Trophoblast cell (in vitro differentiated cells and primary cell): ENCODE results near the gene NEUROD2.

Experiments used
- DNase-seq, 2 donors: peaks; one replicate each; pipeline ENCODE4 v3.0.0-alpha.2; 2016
- H2AFZ ChIP-seq: 2 replicates; pipeline ENCODE4 v1.6.1; 2013; ENCODE audit warnings: low read length, moderate library complexity, mild to moderate bottlenecking; ENCODE audit not compliant: insufficient read depth, poor library complexity
- H2AK5ac ChIP-seq: 2 replicates; pipeline ENCODE4 v1.6.1; 2013; ENCODE audit warnings: mild to moderate bottlenecking, low read length
- H2BK120ac ChIP-seq: 2 replicates; pipeline ENCODE4 v1.6.1; 2013; ENCODE audit warnings: low read length, mild to moderate bottlenecking, moderate library complexity; ENCODE audit not compliant: insufficient read depth, poor library complexity
- H2BK12ac ChIP-seq: 2 replicates; pipeline ENCODE4 v1.6.1; 2013; ENCODE audit warnings: mild to moderate bottlenecking, low read length, moderate library complexity
- H2BK5ac ChIP-seq: 2 replicates; pipeline ENCODE4 v1.6.1; 2013; ENCODE audit warnings: low read length, low read depth, moderate library complexity, mild to moderate bottlenecking; ENCODE audit not compliant: poor library complexity
- H3K14ac ChIP-seq: 2 replicates; pipeline ENCODE4 v1.6.1; 2013; ENCODE audit warnings: mild to moderate bottlenecking, low read length
- H3K18ac ChIP-seq: 2 replicates; pipeline ENCODE4 v1.6.1; 2013; ENCODE audit warnings: mild to moderate bottlenecking, low read length
- H3K23ac ChIP-seq: 2 replicates; pipeline ENCODE4 v1.6.1; 2013; ENCODE audit warnings: low read length
- H3K27ac ChIP-seq: 2 replicates; pipeline ENCODE4 v1.5.1; 2013; ENCODE audit warnings: low read depth, mild to moderate bottlenecking, inconsistent platforms, low read length, moderate library complexity
- H3K27me3 ChIP-seq: 2 replicates; pipeline ENCODE4 v1.6.1; 2013; ENCODE audit warnings: inconsistent platforms, mild to moderate bottlenecking, low read length, moderate library complexity; ENCODE audit not compliant: insufficient read depth
- H3K36me3 ChIP-seq, 2 experiments: 1 replicate in 1 of 2; 2 replicates in 1 of 2; pipeline ENCODE4 v1.6.1; 2013; ENCODE audit warnings: low read length in 2 of 2, mild to moderate bottlenecking in 2 of 2, moderate library complexity in 1 of 2; ENCODE audit not compliant: insufficient read depth in 2 of 2, control insufficient read depth in 1 of 2
- H3K4ac ChIP-seq: 2 replicates; pipeline ENCODE4 v1.6.1; 2013; ENCODE audit warnings: low read depth, mild to moderate bottlenecking, low read length, moderate library complexity
- H3K4me1 ChIP-seq, 2 experiments: 1 replicate in 1 of 2; 2 replicates in 1 of 2; pipeline ENCODE4 v1.6.1; 2013; ENCODE audit warnings: low read length in 2 of 2, mild to moderate bottlenecking in 2 of 2, moderate library complexity in 1 of 2; ENCODE audit not compliant: insufficient read depth in 2 of 2, control insufficient read depth in 1 of 2
- H3K4me2 ChIP-seq: 2 replicates; pipeline ENCODE4 v1.6.1; 2013; ENCODE audit warnings: inconsistent platforms, mild to moderate bottlenecking, low read length, moderate library complexity
- H3K4me3 ChIP-seq: 2 replicates; pipeline ENCODE4 v1.5.1; 2013; ENCODE audit warnings: mild to moderate bottlenecking, low read depth, low read length, inconsistent platforms
- H3K79me1 ChIP-seq: one replicate; pipeline ENCODE4 v1.6.1; 2013; ENCODE audit warnings: low read length
- H3K79me2 ChIP-seq: 2 replicates; pipeline ENCODE4 v1.6.1; 2013; ENCODE audit warnings: low read length, mild to moderate bottlenecking; ENCODE audit not compliant: control insufficient read depth, insufficient read depth, poor library complexity
- H3K9ac ChIP-seq: 2 replicates; pipeline ENCODE4 v1.6.1; 2013; ENCODE audit warnings: mild to moderate bottlenecking, low read length
- H3K9me3 ChIP-seq: 2 replicates; pipeline ENCODE4 v1.6.1; 2013; ENCODE audit warnings: low read depth, mild to moderate bottlenecking, control low read depth, inconsistent platforms, low read length; ENCODE audit not compliant: insufficient read depth
- H4K12ac ChIP-seq: 2 replicates; pipeline ENCODE4 v1.6.1; 2013; ENCODE audit warnings: low read depth, mild to moderate bottlenecking, low read length, moderate library complexity
- H4K8ac ChIP-seq: 2 replicates; pipeline ENCODE4 v1.6.1; 2013; ENCODE audit warnings: low read depth, mild to moderate bottlenecking, low read length, moderate library complexity
- H4K91ac ChIP-seq: one replicate; pipeline ENCODE4 v1.6.1; 2013; ENCODE audit warnings: low read depth, mild to moderate bottlenecking, low read length, moderate library complexity
- WGBS: extraction: QIAGEN DNeasy Blood & Tissue Kit; methylation state at CpG from one replicate; pipeline ENCODE4 v1.1.7; 2013; ENCODE audit warnings: missing lambda C conversion rate; ENCODE audit not compliant: insufficient read length, insufficient coverage; ENCODE audit errors: extremely low coverage; 5-methylcytosine and 5-hydroxymethylcytosine counted together

NEUROD2 gene

GRCh38 chr17:39634384-39634871 is 26.7 kb upstream of the NEUROD2 start:
- Histone ChIP-seq H3K4me1 (peaks cover 16 to 17% of the 10 kb centered on the region in 2 experiments), H3K9ac (no peak overlapping the region)

GRCh38 chr17:39633570-39634183 is 26.0 kb upstream of the NEUROD2 start:
- no CpG with 5 or more reads among the region's 8 CpGs for WGBS
- H2AK5ac ChIP-seq, result no peak overlapping the region

More at GRCh38 chr17:39634384-39634871, 26.7 kb upstream of the NEUROD2 start:
- peaks cover 4% of the 10 kb centered on the region for H3K79me2 ChIP-seq
- no peaks in the 10 kb centered on the region for H3K36me3 ChIP-seq
- peak; percentile 30 to 74 for DNase-seq
- H2BK12ac ChIP-seq, result no peak overlapping the region
- H2AK5ac ChIP-seq, result no peak overlapping the region
- H2AFZ ChIP-seq, result no peak overlapping the region
- H3K4me3 ChIP-seq, result no peak overlapping the region
- H3K4me2 ChIP-seq, result no peak overlapping the region
- no CpG with 5 or more reads among the region's 2 CpGs for WGBS
- H2BK120ac ChIP-seq, result no peak overlapping the region
- H3K23ac ChIP-seq, result no peak overlapping the region
- H4K8ac ChIP-seq, result no peak overlapping the region
- H4K91ac ChIP-seq, result no peak overlapping the region
- no peaks in the 10 kb centered on the region for H3K9me3 ChIP-seq
- no peak overlapping the region for H4K12ac ChIP-seq
- no peak overlapping the region for H3K18ac ChIP-seq
- H3K27me3 ChIP-seq, result no peaks in the 10 kb centered on the region
- peaks cover 10% of the 10 kb centered on the region for H3K79me1 ChIP-seq
- H3K27ac ChIP-seq, result no peak overlapping the region
- no peak overlapping the region for H2BK5ac ChIP-seq
- no peak overlapping the region for H3K14ac ChIP-seq
- H3K4ac ChIP-seq, result no peak overlapping the region

GRCh38 chr17:39632153-39632941 is 24.6 kb upstream of the NEUROD2 start:
- H3K9me3 ChIP-seq, result no peaks in the 10 kb centered on the region
- H3K18ac ChIP-seq, result no peak overlapping the region
- H2BK12ac ChIP-seq, result no peak overlapping the region
- peaks cover 13% of the 10 kb centered on the region for H3K27me3 ChIP-seq
- no peak overlapping the region for H2AFZ ChIP-seq
- WGBS, result no CpG with 5 or more reads among the region's 13 CpGs
- no peak overlapping the region for H3K14ac ChIP-seq
- no peak overlapping the region for H3K4me2 ChIP-seq
- no peak overlapping the region for H3K9ac ChIP-seq
- no peak for DNase-seq
- no peak overlapping the region for H4K91ac ChIP-seq
- no peak overlapping the region for H3K27ac ChIP-seq
- no peak overlapping the region for H3K4me3 ChIP-seq
- no peak overlapping the region for H4K8ac ChIP-seq
- H3K4me1 ChIP-seq, result peaks cover 8 to 12% of the 10 kb centered on the region in 2 experiments
- H2BK120ac ChIP-seq, result no peak overlapping the region
- H2AK5ac ChIP-seq, result no peak overlapping the region
- H2BK5ac ChIP-seq, result no peak overlapping the region
- no peaks in the 10 kb centered on the region for H3K36me3 ChIP-seq
- H3K23ac ChIP-seq, result no peak overlapping the region
- no peak overlapping the region for H4K12ac ChIP-seq
- H3K79me1 ChIP-seq, result peaks cover 9% of the 10 kb centered on the region
- H3K79me2 ChIP-seq, result peaks cover 4% of the 10 kb centered on the region
- no peak overlapping the region for H3K4ac ChIP-seq

More at GRCh38 chr17:39633570-39634183, 26.0 kb upstream of the NEUROD2 start:
- Histone ChIP-seq H3K79me1 (peaks cover 10% of the 10 kb centered on the region), H3K79me2 (peaks cover 4% of the 10 kb centered on the region), H3K4ac (no peak overlapping the region), H4K91ac (no peak overlapping the region), H3K9me3 (no peaks in the 10 kb centered on the region), H2BK120ac (no peak overlapping the region), H3K18ac (no peak overlapping the region), H3K4me2 (no peak overlapping the region), H3K23ac (no peak overlapping the region), H3K36me3 (no peaks in the 10 kb centered on the region), H3K9ac (no peak overlapping the region), H3K4me3 (no peak overlapping the region), H2BK12ac (no peak overlapping the region), H4K8ac (no peak overlapping the region), H2AFZ (no peak overlapping the region), H4K12ac (no peak overlapping the region), H2BK5ac (no peak overlapping the region), H3K4me1 (peaks cover 16% of the 10 kb centered on the region in 2 experiments), H3K27me3 (peaks cover under 1% of the 10 kb centered on the region), H3K27ac (no peak overlapping the region), H3K14ac (no peak overlapping the region)
- no peak for DNase-seq

GRCh38 chr17:39631403-39631802 is 23.7 kb upstream of the NEUROD2 start:
- Histone ChIP-seq H3K27me3 (peaks cover 22% of the 10 kb centered on the region), H3K9ac (no peak overlapping the region), H3K4me3 (no peak overlapping the region), H2BK5ac (no peak overlapping the region), H4K91ac (peak overlapping the region; percentile 17), H3K79me2 (no peaks in the 10 kb centered on the region), H3K23ac (no peak overlapping the region), H3K4me2 (no peak overlapping the region), H3K36me3 (no peaks in the 10 kb centered on the region), H2BK12ac (peak overlapping the region; percentile 19), H3K27ac (no peak overlapping the region), H3K14ac (no peak overlapping the region), H3K18ac (no peak overlapping the region), H4K12ac (no peak overlapping the region), H2AK5ac (peak overlapping the region; percentile 32), H3K4ac (no peak overlapping the region), H3K79me1 (peaks cover 3% of the 10 kb centered on the region), H4K8ac (peak overlapping the region; percentile 63), H3K9me3 (no peaks in the 10 kb centered on the region), H2BK120ac (peak overlapping the region; percentile 46), H3K4me1 (peaks cover 8 to 13% of the 10 kb centered on the region in 2 experiments), H2AFZ (no peak overlapping the region)
- no peak for DNase-seq
- no CpG with 5 or more reads among the region's 6 CpGs for WGBS
